Colonic mucosa (tissue), 4 donors: ENCODE data around the gene TBC1D19. TPM values are rescaled to one million over a fixed set of nuclear protein-coding genes. Genes with fewer than 3 reads are reported as not detected.
"Not testable (repeated sequence)": the region's sequence is repeated elsewhere in the genome, so short reads cannot be mapped to it uniquely, and the experiment has no call there.

Experiments used
- DNase-seq: peaks from one replicate; pipeline ENCODE4 v3.0.0-alpha.2; 2020
- H3K27ac ChIP-seq: fragments of 200-600 bp; one replicate; pipeline ENCODE4 v1.8.0; 2021
- H3K27me3 ChIP-seq: fragments of 200-600 bp; one replicate; pipeline ENCODE4 v1.8.0; 2021
- H3K36me3 ChIP-seq: fragments of 200-600 bp; one replicate; pipeline ENCODE4 v1.8.0; 2021
- H3K4me1 ChIP-seq: fragments of 200-600 bp; one replicate; pipeline ENCODE4 v1.8.0; 2021; ENCODE audit warnings: mild to moderate bottlenecking
- H3K4me3 ChIP-seq: fragments of 200-600 bp; one replicate; pipeline ENCODE4 v1.8.0; 2021
- H3K9ac ChIP-seq, 2 donors: one replicate each; pipeline ENCODE4 v1.7.0; 2013; ENCODE audit warnings: control low read depth in 2 of 2, low read depth in 2 of 2, low read length in 2 of 2
- H3K9me3 ChIP-seq: fragments of 200-600 bp; one replicate; pipeline ENCODE4 v1.8.0; 2021
- intact Hi-C: fragments of 100-400 bp; cut with DNase I; formaldehyde crosslinking; loops from one replicate; pipeline ENCODE4 v1.14.1; 2022
- total RNA-seq, 2 donors: library from RNA; stranded (reverse); fragmentation: NEBNext Ultra II Directional in 1 of 2; extraction: Animal tissue kit (Norgen Biotek cat#: 25700) in 1 of 2; gene quantifications; one replicate each; pipeline ENCODE4 v1.2.1, GENCODE V29; 2021
- TF ChIP-seq, protein P1 (sequence below): fragments of 200-600 bp; IDR thresholded peaks from one replicate; pipeline ENCODE4 v1.8.0; 2022; ENCODE audit warnings: antibody characterized with exemption, mild to moderate bottlenecking
- donor health status: healthy.
- donor health status: DM: no; HTN: no; CAD: no.
- donor health status: DM: no; HTN: no; CAD: no.

Gene TBC1D19
- total RNA-seq, 2 donors from 2014 or later, result 2.6 to 4.0 TPM

DNA sequence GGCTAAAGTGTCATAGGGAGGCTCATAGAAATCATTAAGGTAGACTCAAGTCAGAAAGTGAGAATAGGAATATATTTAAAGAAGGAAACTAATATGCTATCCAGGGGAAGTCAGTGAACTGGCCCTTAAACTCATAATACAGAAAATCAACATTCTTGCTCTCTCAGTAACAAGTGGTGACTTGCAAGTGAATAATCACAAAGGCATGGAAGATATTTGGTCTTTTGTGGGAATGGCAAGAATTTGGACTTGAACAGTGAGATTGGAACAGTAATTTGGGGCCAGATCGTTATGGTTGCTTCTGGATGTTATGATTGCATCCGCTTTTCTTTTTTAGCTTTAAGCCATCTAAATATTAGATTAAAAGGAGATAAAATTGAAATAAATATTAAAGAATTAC is 103.8 kb downstream of the TBC1D19 start:
- Histone ChIP-seq H3K27me3 (no peaks in the 10 kb centered on the region), H3K36me3 (no peaks in the 10 kb centered on the region), H3K9me3 (no peaks in the 10 kb centered on the region), H3K4me3 (no peak overlapping the region), H3K27ac (no peak overlapping the region), H3K4me1 (no peaks in the 10 kb centered on the region), H3K9ac (no peak overlapping the region)
- intact Hi-C loops, result no loop called here
- TF ChIP-seq, protein P1, sequence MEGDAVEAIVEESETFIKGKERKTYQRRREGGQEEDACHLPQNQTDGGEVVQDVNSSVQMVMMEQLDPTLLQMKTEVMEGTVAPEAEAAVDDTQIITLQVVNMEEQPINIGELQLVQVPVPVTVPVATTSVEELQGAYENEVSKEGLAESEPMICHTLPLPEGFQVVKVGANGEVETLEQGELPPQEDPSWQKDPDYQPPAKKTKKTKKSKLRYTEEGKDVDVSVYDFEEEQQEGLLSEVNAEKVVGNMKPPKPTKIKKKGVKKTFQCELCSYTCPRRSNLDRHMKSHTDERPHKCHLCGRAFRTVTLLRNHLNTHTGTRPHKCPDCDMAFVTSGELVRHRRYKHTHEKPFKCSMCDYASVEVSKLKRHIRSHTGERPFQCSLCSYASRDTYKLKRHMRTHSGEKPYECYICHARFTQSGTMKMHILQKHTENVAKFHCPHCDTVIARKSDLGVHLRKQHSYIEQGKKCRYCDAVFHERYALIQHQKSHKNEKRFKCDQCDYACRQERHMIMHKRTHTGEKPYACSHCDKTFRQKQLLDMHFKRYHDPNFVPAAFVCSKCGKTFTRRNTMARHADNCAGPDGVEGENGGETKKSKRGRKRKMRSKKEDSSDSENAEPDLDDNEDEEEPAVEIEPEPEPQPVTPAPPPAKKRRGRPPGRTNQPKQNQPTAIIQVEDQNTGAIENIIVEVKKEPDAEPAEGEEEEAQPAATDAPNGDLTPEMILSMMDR, result no peak
- DNase-seq, result no peak

DNA sequence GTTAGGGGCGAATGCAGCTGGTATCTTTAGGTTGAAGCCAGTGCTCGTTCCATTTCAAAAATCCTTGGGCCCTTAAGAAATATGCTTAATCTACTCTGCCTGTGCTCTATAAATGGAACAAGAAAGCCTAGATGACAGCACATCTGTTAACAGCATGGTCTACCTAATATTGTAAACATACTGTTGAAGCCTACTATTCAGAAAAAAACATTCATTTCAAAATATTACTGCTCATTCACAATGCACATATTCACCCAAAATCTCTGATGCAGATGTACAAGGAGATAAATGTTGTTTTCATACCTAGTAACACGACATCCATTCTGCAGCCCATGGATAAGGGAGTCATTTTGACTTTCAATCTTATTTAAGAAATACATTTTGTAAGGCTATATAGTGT is 106.6 kb downstream of the TBC1D19 start:
- TF ChIP-seq, protein P1, result no peak
- Histone ChIP-seq H3K9me3 (no peaks in the 10 kb centered on the region), H3K36me3 (no peaks in the 10 kb centered on the region), H3K4me1 (no peaks in the 10 kb centered on the region), H3K9ac (no peak overlapping the region), H3K27me3 (no peaks in the 10 kb centered on the region), H3K27ac (no peak overlapping the region), H3K4me3 (no peak overlapping the region)
- DNase-seq, result no peak
- intact Hi-C loops, result no loop called here

DNA sequence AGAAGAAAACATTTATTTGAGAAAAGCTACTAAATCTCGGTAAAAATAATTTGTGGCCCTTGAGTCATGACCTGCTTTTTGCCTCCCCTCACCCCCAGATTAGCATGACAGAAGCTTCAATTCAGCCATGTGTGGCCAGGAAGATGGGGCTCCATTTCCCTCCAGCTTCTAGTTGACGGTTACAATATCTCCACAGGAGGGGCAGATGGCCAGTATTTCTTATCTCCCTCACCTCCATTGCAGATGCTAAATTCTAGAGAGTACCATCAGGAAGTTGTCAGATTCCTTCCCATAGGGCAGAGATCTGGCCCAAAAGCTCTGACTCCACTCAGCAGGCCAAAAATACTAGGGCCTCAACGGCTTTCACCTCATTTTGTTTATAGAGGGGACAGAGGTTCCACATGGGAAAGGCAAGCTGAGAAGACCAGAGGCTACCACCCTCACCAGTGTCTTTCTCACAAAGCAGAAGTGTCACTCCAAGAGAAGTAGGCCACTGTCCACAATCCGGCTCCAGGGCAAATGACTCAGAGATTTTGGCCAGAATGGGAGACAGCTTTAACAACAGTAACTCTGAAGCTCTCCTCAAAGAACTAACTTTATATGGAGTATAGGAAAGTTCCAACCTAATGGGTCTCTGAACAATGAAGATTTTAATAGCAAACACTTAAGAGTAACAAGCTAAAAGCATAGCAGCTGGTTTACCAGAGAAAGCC is 108.3 kb downstream of the TBC1D19 start:
- intact Hi-C loops, result no loop called here
- TF ChIP-seq, protein P1, result no peak
- no peak overlapping the region for H3K9ac ChIP-seq

DNA sequence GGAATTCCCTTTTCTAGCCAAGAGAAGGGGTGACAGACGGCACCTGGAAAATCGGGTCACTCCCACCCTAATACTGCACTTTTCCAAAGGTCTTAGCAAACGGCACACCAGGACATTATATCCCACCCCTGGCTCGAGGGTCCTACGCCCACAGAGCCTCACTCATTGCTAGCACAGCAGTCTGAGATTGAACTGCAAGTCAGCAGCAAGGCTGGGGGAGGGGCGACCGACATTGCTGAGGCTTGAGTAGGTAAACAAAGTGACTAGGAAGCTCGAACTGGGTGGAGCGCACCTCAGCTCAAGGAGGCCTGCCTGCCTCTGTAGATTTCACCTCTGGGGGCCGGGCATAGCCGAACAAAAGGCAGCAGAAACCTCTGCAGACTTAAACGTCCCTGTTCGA is 110.2 kb downstream of the TBC1D19 start:
- not testable (repeated sequence) for H3K4me1 ChIP-seq, H3K4me3 ChIP-seq

More for the DNA sequence above, 108.3 kb downstream of the TBC1D19 start:
- no peak overlapping the region for H3K4me3 ChIP-seq
- H3K36me3 ChIP-seq, result no peaks in the 10 kb centered on the region
- no peaks in the 10 kb centered on the region for H3K4me1 ChIP-seq
- no peak overlapping the region for H3K27ac ChIP-seq
- H3K9me3 ChIP-seq, result no peaks in the 10 kb centered on the region
- no peaks in the 10 kb centered on the region for H3K27me3 ChIP-seq
- no peak for DNase-seq

DNA sequence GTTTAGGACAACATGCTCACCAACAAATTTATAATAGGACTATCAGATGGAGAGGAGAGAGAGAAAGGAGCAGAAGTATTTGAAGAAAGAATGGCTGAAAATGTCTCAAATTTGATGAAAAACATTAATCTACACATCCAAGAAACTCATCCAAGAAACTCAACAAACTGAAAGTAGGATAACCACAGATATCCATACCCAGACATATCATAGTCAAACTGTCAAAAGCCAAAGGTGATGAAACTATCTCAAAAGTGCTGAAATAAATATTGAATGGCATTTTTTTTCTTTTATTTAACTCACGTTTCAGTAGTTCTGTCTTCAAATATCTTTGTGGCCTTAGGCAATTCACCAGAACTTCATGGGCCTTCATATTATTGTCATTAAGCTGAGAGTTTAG is 116.2 kb downstream of the TBC1D19 start:
- DNase-seq, result no peak
- Histone ChIP-seq H3K9ac (no peak overlapping the region), H3K9me3 (no peaks in the 10 kb centered on the region), H3K36me3 (no peaks in the 10 kb centered on the region), H3K4me1 (no peaks in the 10 kb centered on the region), H3K27me3 (no peaks in the 10 kb centered on the region), H3K27ac (no peak overlapping the region), H3K4me3 (no peak overlapping the region)
- intact Hi-C loops, result no loop called here
- TF ChIP-seq, protein P1, result no peak

More for the DNA sequence above, 110.2 kb downstream of the TBC1D19 start:
- H3K9ac ChIP-seq, H3K27ac ChIP-seq, DNase-seq, H3K36me3 ChIP-seq, intact Hi-C loops, H3K9me3 ChIP-seq, H3K27me3 ChIP-seq: not testable (repeated sequence)

DNA sequence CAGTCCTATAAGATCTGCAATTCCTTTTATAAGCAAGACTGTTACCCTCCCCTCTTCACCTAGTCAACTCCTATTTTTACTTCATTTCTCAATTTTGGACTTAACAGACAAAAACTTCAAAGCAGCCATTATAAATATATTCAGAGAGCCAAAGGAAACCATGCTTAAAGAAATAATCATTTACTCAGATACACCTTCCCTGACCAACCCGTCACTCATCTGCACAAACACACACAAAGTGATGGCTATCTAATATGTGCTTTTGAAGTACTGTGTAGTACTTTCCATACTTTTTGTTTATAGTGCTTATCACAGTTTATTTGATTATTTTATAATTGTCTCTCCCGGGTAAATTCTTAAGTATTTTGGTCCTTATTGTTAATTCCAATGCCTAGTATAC is 117.2 kb downstream of the TBC1D19 start:
- H3K9ac ChIP-seq, result no peak overlapping the region
- TF ChIP-seq, protein P1, result no peak
- intact Hi-C loops, result no loop called here

More for the DNA sequence above, 117.2 kb downstream of the TBC1D19 start:
- H3K27me3 ChIP-seq, result no peaks in the 10 kb centered on the region
- no peak overlapping the region for H3K27ac ChIP-seq
- no peaks in the 10 kb centered on the region for H3K4me1 ChIP-seq
- no peaks in the 10 kb centered on the region for H3K9me3 ChIP-seq
- H3K4me3 ChIP-seq, result no peak overlapping the region
- no peaks in the 10 kb centered on the region for H3K36me3 ChIP-seq
- no peak for DNase-seq
